GM21360 (cell line): ENCODE data around the gene CIB4.

ENCODE experiments used
- ATAC-seq: cut with Tn5 transposase; IDR thresholded peaks from one replicate; pipeline ENCODE4 v1.9.1; 2021; ENCODE audit warnings: mild to moderate bottlenecking, moderate library complexity; ENCODE audit not compliant: unreplicated experiment

The CIB4 gene

GRCh38 chr2:26555246-26556133 is 85.7 kb downstream of the CIB4 start:
- no peak for ATAC-seq

DNA sequence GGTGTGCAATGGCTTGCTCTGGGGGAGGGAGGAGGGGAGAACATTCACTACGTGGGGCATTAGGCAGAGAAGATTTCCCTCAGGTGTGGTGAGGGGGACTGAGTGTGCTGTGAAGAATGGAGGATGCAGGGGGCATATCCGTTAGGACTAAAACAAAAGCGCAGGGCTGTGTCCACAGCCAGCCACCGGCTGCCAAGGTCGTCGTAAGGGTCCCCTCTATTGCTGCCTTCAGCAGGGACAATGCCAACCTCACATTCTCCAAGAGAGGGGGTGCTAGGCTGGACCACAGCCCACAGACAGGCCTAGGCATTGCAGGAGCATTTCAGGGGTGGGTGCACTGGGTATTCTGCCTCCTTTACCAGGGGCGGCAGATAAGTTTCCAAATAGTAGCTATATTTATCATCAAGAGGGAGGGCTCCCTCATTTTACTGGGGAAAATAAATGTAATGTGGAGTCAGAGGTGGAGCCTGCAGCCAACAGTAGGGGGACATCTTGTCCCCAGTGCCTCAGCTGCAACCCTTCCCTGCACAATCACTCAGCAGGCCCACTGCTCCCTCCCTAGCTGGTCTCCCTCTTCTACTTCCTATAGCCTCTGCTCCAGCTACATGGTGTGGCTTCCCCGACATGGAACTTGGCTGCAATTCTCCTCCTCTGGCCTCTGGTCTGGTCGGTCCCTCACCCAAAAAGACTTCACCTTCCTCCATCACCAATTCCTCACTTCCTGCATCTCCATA is 88.4 kb downstream of the CIB4 start:
- ATAC-seq: no peak

DNA sequence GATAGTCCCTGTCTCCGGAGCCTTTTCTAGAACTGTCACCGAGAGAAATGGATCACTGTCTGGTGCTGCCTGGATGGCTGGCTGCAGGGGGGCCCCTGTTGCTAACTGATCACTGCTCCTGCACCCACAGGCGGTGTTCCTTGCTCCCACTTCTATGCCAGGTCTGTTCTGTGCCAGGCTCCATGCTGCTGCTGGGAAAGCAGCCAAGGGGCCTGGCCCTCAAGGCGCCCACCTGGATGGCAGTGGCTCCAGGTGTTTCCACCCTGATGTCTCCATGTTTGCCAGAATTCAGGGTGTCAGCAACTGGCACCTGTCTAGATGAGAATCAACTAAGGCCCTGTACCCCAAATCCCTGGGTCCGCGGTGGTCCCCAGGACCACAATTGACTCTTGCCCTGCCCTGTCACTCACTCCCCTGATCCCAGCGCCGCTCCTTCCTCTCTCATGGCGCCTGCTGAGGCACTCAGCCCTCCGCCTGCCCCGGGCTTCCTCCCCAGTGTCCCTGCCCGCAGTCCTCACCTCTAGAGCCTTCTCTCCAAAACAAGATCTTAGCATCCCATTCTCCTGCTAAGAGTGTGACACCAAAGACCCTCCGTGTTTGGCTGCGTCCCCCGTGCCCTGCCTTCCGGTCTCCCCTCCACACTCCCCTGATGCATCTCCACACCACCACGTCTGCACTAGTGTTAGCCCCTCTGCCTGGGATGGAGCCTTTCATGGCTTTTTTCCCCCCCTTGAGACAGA is 90.7 kb downstream of the CIB4 start:
- no peak for ATAC-seq

- ATAC-seq: no peak
These were observed 98.3 kb downstream of the CIB4 start for GRCh38 chr2:26542676-26543505.

- ATAC-seq: no peak
These were observed 99.0 kb downstream of the CIB4 start for GRCh38 chr2:26542194-26542455.

GRCh38 chr2:26541401-26542193 is 99.6 kb downstream of the CIB4 start:
- no peak for ATAC-seq

GRCh38 chr2:26540961-26541360 is 100.2 kb downstream of the CIB4 start:
- ATAC-seq: no peak

DNA sequence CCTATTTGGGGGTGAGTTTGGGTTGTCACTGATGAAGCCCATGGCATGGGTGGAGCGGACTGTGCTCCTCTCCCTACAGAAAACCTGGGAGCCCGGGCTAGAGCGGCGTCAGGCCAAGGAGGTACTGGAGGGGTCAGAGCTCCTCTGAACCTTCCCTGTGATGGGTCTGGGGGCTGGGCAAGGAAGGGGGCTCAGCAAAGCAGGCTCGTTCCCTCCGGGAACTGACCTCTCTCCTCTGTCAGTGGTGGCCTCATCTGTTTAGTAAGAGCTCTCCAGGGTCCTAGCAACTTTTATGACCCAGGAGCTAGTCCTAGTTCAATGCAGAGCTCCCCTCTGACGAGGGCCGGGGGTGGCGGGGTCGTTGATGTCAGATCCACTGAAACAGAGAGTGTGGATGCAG is 100.9 kb downstream of the CIB4 start:
- ATAC-seq: no peak

- ATAC-seq: no peak
These were observed 103.2 kb downstream of the CIB4 start for GRCh38 chr2:26537826-26538475.

DNA sequence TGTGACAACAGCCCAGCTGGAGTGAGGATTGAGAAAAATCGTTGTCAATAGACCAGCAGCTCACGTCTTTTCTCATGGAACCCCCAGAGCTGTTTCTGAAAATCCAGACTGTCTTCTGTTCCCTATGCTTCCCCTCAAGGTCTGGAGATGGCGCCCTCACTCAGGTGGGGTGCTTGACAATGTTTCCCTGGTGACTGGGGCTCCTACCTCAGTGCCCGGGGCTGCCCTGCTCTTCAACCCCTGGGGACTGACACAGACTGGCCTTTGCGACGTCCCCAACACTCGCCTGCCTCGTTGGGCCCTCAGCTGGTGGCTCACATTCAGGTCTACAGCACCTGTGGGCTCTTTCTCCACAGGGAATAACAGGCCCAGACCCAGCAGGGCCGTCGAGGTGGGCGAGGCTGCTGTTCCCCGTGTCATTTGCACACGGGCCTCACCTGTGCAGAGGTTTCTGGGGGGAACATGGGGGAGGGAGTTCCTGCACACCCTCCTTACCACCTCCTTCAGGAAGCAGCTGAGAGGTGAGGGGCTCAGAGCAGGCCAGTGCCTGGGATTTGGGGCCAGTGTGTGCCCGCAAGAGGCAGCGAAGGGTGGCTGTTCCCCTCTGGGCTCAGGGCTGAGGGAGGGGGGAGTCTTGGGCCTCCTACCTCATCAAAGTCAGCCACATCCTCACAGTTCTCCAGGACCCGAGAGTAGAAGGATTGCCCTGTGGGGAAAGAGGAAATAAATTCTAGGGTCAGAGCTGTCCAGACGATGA is 103.9 kb downstream of the CIB4 start:
- no peak for ATAC-seq

DNA sequence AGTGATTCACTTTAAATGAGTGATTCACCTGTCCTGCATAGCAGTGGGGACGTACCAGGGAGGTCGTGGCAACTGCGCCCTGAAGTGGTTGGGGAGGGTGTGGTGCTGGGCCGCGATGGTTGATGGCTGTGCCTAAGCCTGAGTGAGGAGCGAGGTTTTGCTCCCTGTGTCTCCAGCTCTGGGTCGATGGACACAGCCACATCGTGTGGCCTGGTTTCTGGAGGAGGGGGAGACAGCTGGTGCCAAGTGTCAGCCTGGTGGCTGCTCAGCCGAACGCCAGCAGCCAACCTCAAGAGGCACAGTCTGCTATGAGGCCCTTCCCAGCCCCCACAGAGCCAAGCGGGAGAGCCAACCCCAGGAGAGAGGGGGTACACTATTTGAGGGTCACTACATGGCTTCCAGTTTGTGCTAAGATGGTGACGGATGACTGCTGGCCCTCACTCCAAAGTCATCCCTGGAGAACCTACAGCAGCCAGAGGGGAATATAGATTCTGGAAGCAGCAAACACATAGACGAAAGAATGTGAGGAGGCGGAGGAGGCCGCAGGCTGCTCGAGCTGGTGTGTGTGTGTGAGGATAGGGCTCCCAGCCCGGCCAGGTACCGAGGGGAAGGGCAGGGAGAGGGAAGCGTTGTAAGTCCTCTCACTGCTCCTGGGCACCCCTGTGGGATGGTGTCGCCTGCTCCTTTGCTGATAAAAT is 104.6 kb downstream of the CIB4 start:
- no peak for ATAC-seq

- ATAC-seq: no peak
These were observed 105.4 kb downstream of the CIB4 start for GRCh38 chr2:26535663-26536275.

DNA sequence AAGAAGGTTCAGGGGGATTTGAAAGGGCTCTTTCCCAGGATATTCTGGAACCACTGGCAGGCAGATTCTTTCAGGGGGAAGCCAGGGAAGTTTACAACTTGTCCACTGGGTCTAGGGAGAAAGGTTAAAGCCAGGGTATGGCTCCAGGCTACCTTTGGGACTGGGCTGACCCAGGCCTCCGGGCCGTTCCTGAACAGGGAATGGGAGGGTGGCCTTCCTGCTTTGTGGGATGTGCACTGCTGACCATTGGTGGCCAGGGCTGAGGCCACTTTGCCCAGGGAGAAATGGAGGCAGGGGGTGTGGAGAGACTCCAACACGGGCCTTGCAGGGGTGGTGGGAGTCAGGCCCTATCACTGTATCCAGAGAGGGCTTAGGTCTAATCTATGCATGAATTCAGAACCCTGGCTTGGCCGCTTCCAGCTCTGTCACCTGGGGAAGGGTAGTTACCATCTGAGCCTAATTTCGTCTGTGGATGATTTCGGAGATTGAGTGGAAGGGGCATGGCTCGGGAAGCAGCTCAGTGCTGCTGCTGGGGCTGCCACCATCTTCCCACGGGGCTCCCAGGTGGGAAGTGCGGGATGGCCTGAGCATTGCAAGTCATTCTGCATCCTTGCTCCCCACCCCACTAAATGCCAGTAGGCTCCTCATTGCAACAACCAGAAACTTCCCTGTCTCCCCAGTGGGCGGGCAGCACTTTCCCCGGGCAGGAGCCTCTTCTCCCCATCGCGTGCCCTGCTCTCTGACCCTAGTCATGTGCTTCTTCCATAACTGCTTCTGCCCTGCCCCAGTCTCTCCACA is 106.1 kb downstream of the CIB4 start:
- no peak for ATAC-seq

GRCh38 chr2:26534098-26534864 is 106.9 kb downstream of the CIB4 start:
- ATAC-seq: no peak

DNA sequence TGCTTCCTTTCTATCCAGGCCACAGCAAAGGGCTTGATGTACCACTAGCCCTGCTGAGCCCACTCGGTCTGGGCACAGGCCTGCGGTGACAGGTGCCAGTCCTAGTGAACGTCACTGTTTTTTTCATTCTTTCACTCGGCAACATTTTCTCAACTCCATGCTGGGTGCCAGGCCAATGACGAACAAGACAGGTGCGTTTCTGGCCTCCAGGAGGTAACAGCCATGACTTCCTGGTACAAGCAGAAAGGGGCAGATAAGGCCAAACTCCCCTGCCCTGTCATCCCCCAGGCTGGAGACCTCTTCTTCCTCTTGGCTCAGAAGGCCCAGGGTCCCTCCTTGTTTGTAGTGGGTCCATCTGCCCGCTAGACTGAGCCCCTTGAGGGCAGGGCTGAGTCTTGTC is 107.5 kb downstream of the CIB4 start:
- no peak for ATAC-seq
